Chondrocyte (in vitro differentiated cells): ENCODE data around the gene ARHGAP19. TPM values are rescaled to one million over a fixed set of nuclear protein-coding genes. Genes with fewer than 3 reads are reported as not detected.

Source experiments
- DNase-seq: peaks from one replicate; pipeline ENCODE4 v3.0.0; 2021; ENCODE audit warnings: mixed read lengths, low spot score
- H3K27ac Mint-ChIP-seq: one replicate; pipeline ENCODE4 v1.8.0; 2021; ENCODE audit warnings: mild to moderate bottlenecking, moderate library complexity, mixed read lengths; ENCODE audit not compliant: unreplicated experiment
- H3K27me3 Mint-ChIP-seq: 2 replicates; pipeline ENCODE4 v1.8.0; 2021; ENCODE audit warnings: low read depth, mixed read lengths
- H3K36me3 Mint-ChIP-seq: 2 replicates; pipeline ENCODE4 v1.8.0; 2021; ENCODE audit warnings: low read depth, mixed read lengths
- H3K4me1 Mint-ChIP-seq: 2 replicates; pipeline ENCODE4 v1.8.0; 2021; ENCODE audit warnings: low read depth, mild to moderate bottlenecking, mixed read lengths
- H3K4me3 Mint-ChIP-seq: one replicate; pipeline ENCODE4 v1.8.0; 2021; ENCODE audit warnings: mild to moderate bottlenecking, moderate library complexity, mixed read lengths; ENCODE audit not compliant: unreplicated experiment
- H3K9me3 Mint-ChIP-seq: 2 replicates; pipeline ENCODE4 v1.8.0; 2021; ENCODE audit warnings: low read depth, mixed read lengths
- total RNA-seq: library from RNA; stranded (reverse); gene quantifications from 3 replicates; pipeline ENCODE4 v1.2.1, GENCODE V29; 2021
- TF ChIP-seq, protein P1 (sequence below): fragments of 200-600 bp; sonication (generic); IDR thresholded peaks from 2 replicates; pipeline ENCODE4 v1.5.0; 2021; ENCODE audit warnings: antibody characterized with exemption, mild to moderate bottlenecking, moderate library complexity

ARHGAP19 gene
- total RNA-seq, 1 donor from 2014 or later = 2.6 TPM

DNA sequence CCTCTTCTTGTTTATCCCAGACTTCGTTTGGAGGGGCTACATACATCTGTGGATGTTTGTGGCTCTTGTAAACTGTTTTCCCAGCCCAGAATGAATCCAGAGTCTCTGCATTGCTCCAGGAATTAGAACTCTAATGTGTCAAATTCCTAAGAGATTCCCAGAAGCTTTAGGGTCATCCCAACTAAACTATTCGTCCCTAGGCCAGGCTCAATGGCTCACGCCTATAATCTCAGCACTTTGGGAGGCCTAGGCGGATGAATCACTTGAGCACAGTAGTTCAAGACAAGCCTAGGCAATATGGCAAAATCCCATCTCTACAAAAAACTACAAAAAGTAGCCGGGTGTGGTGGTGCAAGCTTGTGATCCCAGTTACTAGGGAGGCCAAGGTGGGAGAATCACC is 28.5 kb downstream of the ARHGAP19 start:
- Mint-ChIP-seq H3K4me1 (no peaks in the 10 kb centered on the region), H3K9me3 (no peaks in the 10 kb centered on the region), H3K36me3 (no peaks in the 10 kb centered on the region), H3K4me3 (no peak overlapping the region), H3K27ac (no peak overlapping the region), H3K27me3 (no peaks in the 10 kb centered on the region)
- DNase-seq = no peak
- TF ChIP-seq, protein P1, sequence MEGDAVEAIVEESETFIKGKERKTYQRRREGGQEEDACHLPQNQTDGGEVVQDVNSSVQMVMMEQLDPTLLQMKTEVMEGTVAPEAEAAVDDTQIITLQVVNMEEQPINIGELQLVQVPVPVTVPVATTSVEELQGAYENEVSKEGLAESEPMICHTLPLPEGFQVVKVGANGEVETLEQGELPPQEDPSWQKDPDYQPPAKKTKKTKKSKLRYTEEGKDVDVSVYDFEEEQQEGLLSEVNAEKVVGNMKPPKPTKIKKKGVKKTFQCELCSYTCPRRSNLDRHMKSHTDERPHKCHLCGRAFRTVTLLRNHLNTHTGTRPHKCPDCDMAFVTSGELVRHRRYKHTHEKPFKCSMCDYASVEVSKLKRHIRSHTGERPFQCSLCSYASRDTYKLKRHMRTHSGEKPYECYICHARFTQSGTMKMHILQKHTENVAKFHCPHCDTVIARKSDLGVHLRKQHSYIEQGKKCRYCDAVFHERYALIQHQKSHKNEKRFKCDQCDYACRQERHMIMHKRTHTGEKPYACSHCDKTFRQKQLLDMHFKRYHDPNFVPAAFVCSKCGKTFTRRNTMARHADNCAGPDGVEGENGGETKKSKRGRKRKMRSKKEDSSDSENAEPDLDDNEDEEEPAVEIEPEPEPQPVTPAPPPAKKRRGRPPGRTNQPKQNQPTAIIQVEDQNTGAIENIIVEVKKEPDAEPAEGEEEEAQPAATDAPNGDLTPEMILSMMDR = no peak

DNA sequence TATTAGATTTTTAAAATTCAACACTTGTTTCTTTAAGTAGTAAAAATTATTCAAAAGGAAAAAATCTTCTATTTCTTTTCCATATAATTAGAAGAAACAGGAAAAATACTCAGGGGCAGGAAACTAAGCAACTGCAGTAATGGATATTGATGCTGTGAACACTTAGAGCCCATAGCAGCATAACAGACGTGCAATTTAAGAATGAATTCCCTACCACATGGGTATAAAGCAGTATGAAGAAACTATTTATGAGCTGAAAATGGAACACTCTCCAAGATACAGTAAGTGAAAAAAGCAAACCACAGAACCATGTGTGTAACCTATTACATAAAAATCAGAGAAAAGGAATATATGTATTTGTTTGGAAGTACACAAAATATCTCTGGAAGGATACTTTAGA is 30.8 kb downstream of the ARHGAP19 start:
- H3K27ac Mint-ChIP-seq = no peak overlapping the region
- no peaks in the 10 kb centered on the region for H3K9me3 Mint-ChIP-seq
- no peak for DNase-seq
- no peaks in the 10 kb centered on the region for H3K27me3 Mint-ChIP-seq
- no peak overlapping the region for H3K4me3 Mint-ChIP-seq
- no peaks in the 10 kb centered on the region for H3K4me1 Mint-ChIP-seq
- no peaks in the 10 kb centered on the region for H3K36me3 Mint-ChIP-seq
- TF ChIP-seq, protein P1 = no peak

DNA sequence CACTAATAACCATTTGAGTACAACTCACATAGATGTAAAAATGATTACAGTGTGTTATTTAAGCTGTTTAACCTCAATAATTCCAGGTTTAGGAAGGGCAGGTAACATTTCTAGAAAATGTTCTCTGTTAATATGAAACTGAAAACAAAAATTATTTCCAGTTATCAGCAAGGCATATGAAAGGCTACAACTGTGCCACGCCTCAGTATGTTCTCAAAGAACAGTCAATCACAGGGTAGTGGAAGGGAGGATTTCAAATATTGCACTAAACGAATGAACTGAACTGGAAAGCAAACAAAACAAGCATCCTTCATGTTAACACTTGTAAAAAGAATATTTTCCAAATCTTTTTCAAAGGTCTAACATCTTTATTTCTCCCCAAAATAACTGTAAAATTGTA is 31.3 kb downstream of the ARHGAP19 start:
- no peaks in the 10 kb centered on the region for H3K36me3 Mint-ChIP-seq
- no peaks in the 10 kb centered on the region for H3K27me3 Mint-ChIP-seq
- DNase-seq = no peak
- H3K9me3 Mint-ChIP-seq = no peaks in the 10 kb centered on the region
- H3K4me3 Mint-ChIP-seq = no peak overlapping the region
- no peaks in the 10 kb centered on the region for H3K4me1 Mint-ChIP-seq
- TF ChIP-seq, protein P1 = no peak
- H3K27ac Mint-ChIP-seq = no peak overlapping the region

DNA sequence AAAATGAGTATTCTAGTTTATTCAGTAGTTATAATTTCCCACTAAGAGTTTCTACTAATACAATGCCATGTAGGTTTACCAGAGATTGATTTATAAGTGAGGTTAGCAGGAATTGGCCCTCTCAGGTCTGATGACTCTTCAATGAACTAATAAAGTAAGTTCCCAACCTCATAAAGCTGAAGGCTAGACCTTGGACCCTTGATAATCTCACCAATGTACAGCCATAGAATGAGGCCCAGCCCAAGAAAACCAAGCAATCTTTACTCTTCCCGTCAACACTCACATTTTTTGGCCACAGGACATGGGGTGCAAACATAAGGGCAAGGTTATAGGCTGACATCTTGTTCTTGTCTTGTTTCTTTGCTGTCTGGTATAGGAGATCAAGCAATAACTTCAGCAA is 33.3 kb downstream of the ARHGAP19 start:
- H3K27ac Mint-ChIP-seq = no peak overlapping the region
- no peak for DNase-seq

DNA sequence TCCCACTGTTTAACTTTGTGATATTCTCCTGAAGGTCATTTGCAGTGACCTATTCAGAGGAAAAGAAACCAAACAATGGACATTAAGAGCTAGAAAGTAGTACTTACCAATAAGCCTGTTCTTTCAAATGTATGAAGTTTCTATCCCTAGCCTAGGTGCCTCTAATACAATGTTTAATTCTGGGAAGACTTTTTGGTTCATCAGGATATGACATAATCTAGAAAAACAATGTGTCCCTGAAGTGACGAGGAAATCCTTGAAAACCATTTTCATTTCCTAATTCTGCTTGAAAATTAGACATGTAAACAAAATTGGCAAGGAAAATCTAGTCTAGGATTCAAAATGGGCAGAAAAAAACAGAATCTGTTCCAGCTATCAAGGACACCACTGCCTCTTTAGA is 36.1 kb downstream of the ARHGAP19 start:
- no peak overlapping the region for H3K4me3 Mint-ChIP-seq
- no peak for DNase-seq
- no peak overlapping the region for H3K27ac Mint-ChIP-seq
- no peaks in the 10 kb centered on the region for H3K9me3 Mint-ChIP-seq
- H3K36me3 Mint-ChIP-seq = peaks cover 4% of the 10 kb centered on the region
- H3K4me1 Mint-ChIP-seq = no peaks in the 10 kb centered on the region
- no peaks in the 10 kb centered on the region for H3K27me3 Mint-ChIP-seq
- TF ChIP-seq, protein P1 = no peak

More for the DNA sequence above, 33.3 kb downstream of the ARHGAP19 start:
- no peaks in the 10 kb centered on the region for H3K27me3 Mint-ChIP-seq
- H3K9me3 Mint-ChIP-seq = no peaks in the 10 kb centered on the region
- H3K4me3 Mint-ChIP-seq = no peak overlapping the region
- peaks cover 2% of the 10 kb centered on the region for H3K36me3 Mint-ChIP-seq
- TF ChIP-seq, protein P1 = no peak
- no peaks in the 10 kb centered on the region for H3K4me1 Mint-ChIP-seq
